Mononuclear cell (primary cell): Measurements from ENCODE around the gene HCFC1. TPM values are rescaled to one million over a fixed set of nuclear protein-coding genes. Genes with fewer than 3 reads are reported as not detected.

Source experiments
- H3K27me3 ChIP-seq: 2 replicates; pipeline ENCODE4 v1.6.0; 2011; ENCODE audit warnings: low read length, control low read depth; ENCODE audit not compliant: insufficient read depth
- H3K4me1 ChIP-seq: 2 replicates; pipeline ENCODE4 v1.5.1; 2011; ENCODE audit warnings: mild to moderate bottlenecking, low read length, control low read depth; ENCODE audit not compliant: insufficient read depth
- H3K4me3 ChIP-seq: 2 replicates; pipeline ENCODE4 v1.5.1; 2011; ENCODE audit warnings: mild to moderate bottlenecking, low read length, moderate library complexity
- H3K9me3 ChIP-seq: 2 replicates; pipeline ENCODE4 v1.5.1; 2011; ENCODE audit warnings: low read depth, mild to moderate bottlenecking, control low read depth, low read length
- total RNA-seq: library from RNA; depleted of rRNA; stranded (reverse); fragments of >200 nt; gene quantifications from one replicate; pipeline ENCODE4 v1.2.3, GENCODE V29; 2012

HCFC1 gene
- total RNA-seq: 26.4 TPM

GRCh38 chrX:153971450-153972367 lies at the start of gene HCFC1:
Gene HCFC1, minus strand, starts transcription at chrX:153971818. Its CDS starts 978 bp downstream, at chrX:153970840.
- no peaks in the 10 kb centered on the region for H3K27me3 ChIP-seq
- peaks cover 53% of the 10 kb centered on the region for H3K4me1 ChIP-seq
- no peaks in the 10 kb centered on the region for H3K9me3 ChIP-seq
- peak within 1 kb of the TSS; percentile 90 for H3K4me3 ChIP-seq

DNA sequence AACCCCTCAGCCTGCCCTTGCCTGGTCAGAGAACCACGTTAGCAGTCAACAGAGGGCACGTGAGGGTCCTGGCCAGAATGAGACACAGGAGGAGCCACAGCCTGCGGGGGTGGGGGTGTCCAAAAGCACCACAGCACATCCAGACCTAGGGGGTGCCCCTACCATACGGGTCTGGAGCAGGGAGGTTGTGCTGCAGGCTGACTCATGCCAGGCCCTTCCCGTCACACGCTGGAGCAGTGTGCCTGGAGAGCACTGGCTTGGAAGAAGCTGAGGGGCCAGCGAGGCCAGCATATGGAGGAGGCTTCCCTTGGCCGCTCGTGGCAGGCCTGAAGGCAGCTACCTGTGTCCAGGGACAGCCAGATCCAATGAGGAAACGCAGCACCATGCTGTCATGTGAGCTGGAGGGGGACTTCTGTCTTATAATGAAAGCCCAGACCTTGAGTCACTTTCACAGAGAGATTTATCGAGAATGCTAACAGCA lies 49.6 kb upstream of the HCFC1 start:
- Histone ChIP-seq H3K27me3 (no peaks in the 10 kb centered on the region), H3K9me3 (no peaks in the 10 kb centered on the region), H3K4me1 (peaks cover 27% of the 10 kb centered on the region), H3K4me3 (no peak overlapping the region)

DNA sequence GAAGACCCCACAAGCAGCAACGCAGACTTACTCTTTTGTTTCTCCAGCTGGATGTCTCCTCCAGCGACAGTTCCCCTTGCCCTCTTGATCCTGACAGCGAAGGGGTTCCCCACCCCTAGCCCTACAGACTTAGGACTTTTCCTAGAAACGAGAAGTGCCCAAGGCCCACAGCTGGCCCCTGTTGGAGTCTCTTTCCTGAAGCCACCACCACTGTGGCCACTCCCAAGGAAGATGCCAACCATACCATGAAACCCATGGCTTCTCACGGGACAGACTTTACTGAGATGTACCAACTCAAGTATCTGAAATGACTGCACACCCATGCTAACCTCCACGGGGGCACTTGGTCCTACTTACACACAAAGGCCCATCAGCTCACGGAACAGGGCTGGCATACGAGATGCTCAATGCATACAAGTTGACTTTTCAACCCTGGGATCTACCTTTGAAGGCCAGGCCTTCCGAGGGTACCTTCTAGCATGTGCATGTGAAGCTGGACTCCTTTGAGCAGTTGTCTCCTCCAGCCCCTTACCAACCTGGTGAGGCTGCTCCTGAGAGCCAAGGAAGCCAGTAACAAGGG lies 49.0 kb upstream of the HCFC1 start:
- H3K4me3 ChIP-seq: peak overlapping the region; percentile 46
- H3K4me1 ChIP-seq: peaks cover 27% of the 10 kb centered on the region
- no peaks in the 10 kb centered on the region for H3K27me3 ChIP-seq
- H3K9me3 ChIP-seq: no peaks in the 10 kb centered on the region

GRCh38 chrX:154019633-154020528 lies 48.3 kb upstream of the HCFC1 start, which contains the start of gene IRAK1:
Gene IRAK1, minus strand, starts transcription at chrX:154019902. Its CDS starts 90 bp downstream, at chrX:154019812.
- no peaks in the 10 kb centered on the region for H3K9me3 ChIP-seq
- peak within 1 kb of the TSS; percentile 48 for H3K4me3 ChIP-seq
- H3K4me1 ChIP-seq: peaks cover 27% of the 10 kb centered on the region
- H3K27me3 ChIP-seq: no peaks in the 10 kb centered on the region

DNA sequence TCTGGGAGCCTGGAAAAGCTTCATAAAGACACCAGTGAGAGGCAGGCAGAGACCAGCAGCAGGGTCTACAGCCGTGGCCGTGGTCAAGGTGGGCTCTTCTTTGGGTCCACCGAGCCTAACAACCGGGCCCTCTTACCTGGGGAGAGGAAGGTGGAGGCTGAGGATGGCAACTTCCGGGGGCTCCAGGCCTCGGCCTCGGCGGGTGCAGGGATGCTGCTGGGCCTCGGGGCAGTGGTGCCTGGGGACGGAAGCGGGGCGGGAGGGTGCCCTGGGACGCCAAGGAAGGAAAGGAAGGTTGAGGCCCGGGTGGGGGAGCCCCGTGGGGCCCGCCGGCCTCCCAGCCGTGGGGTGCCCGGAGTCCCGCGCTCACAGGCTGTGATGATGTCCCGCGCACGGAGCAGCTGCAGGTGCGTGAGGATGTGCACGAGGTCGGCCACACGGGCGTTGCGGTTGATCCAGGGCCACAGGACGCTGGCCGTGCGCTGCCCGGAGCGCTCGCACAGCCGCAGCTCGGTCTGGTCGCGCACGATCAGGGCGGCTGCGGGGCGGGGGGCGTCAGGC lies 47.5 kb upstream of the HCFC1 start:
- Histone ChIP-seq H3K4me1 (peaks cover 27% of the 10 kb centered on the region), H3K27me3 (no peaks in the 10 kb centered on the region), H3K9me3 (no peaks in the 10 kb centered on the region), H3K4me3 (peak overlapping the region; percentile 48)

GRCh38 chrX:154018518-154019060 lies 47.0 kb upstream of the HCFC1 start:
- Histone ChIP-seq H3K27me3 (no peaks in the 10 kb centered on the region), H3K4me3 (peak overlapping the region; percentile 48), H3K9me3 (no peaks in the 10 kb centered on the region), H3K4me1 (peaks cover 27% of the 10 kb centered on the region)

GRCh38 chrX:154017766-154018517 lies 46.3 kb upstream of the HCFC1 start:
- H3K9me3 ChIP-seq: no peaks in the 10 kb centered on the region
- H3K4me1 ChIP-seq: peaks cover 27% of the 10 kb centered on the region
- no peaks in the 10 kb centered on the region for H3K27me3 ChIP-seq
- no peak overlapping the region for H3K4me3 ChIP-seq

DNA sequence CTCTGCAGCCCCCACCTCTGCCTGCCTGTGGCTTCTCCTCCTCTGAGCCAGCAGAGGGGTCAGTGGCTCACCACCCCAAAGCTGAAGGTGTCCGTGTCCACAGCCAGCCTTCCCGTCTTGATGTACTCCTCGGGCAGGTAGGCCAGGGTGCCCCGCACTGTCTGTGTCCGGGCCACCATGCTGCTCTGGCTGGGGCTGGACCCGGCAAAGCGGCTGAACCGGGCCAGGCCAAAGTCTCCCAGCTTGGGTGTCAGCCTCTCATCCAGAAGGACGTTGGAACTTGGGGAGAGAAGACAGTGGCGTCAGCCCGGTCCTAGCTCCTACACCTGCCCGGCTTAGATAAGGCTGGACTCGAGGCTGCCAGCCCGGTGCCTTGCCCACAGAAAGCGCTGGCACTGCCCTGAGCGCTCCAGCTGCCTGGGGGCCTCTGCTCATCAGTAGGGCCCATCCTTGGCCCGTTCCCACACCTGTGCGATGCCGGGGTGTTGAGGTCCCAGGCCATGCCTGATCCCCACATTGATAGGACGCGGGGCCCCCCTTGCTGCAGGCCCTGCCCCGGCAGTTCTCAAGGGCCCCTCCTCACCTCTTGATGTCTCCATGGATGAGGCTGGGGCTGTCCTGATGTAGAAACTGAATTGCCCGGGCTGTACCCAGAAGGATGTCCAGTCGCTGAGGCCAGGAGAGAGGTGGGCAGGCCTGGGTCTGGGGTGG lies 44.9 kb upstream of the HCFC1 start:
- Histone ChIP-seq H3K9me3 (no peaks in the 10 kb centered on the region), H3K4me1 (peaks cover 30% of the 10 kb centered on the region), H3K4me3 (no peak overlapping the region), H3K27me3 (no peaks in the 10 kb centered on the region)

DNA sequence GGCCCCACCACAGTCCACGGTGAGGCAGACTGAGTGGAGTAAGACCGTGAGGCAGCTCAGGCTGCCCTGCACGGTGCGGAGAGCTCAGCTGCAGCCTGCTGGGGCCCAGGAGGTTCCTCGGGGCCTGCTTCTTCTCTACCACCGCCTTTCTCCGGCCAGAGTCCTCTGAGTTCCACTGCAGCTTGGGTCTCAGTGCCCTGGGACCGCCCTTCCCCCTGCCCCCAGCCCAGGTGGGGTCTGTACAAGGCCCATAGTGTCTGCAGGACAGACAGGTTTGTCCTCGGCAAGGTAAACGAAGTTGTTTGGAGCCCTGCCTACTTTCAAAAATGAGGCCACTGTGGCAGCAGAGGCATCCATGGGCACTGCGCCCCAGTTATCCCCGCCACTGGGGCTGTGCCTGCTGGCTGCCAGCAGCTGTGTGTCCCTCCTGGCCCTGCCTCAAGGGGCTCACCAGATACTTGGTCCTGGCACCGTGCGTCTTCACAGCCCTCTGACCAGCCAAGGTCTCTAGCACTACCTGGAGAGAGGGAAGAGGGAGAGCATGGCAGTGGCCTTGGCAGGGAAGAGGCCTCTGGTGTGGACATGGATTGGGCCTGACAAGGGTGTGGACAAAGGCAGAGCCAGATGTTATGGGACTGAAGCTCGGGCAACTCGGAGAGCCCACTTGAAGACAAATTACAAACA lies 44.1 kb upstream of the HCFC1 start:
- Histone ChIP-seq H3K4me1 (peaks cover 30% of the 10 kb centered on the region), H3K27me3 (no peaks in the 10 kb centered on the region), H3K9me3 (no peaks in the 10 kb centered on the region), H3K4me3 (no peak overlapping the region)

DNA sequence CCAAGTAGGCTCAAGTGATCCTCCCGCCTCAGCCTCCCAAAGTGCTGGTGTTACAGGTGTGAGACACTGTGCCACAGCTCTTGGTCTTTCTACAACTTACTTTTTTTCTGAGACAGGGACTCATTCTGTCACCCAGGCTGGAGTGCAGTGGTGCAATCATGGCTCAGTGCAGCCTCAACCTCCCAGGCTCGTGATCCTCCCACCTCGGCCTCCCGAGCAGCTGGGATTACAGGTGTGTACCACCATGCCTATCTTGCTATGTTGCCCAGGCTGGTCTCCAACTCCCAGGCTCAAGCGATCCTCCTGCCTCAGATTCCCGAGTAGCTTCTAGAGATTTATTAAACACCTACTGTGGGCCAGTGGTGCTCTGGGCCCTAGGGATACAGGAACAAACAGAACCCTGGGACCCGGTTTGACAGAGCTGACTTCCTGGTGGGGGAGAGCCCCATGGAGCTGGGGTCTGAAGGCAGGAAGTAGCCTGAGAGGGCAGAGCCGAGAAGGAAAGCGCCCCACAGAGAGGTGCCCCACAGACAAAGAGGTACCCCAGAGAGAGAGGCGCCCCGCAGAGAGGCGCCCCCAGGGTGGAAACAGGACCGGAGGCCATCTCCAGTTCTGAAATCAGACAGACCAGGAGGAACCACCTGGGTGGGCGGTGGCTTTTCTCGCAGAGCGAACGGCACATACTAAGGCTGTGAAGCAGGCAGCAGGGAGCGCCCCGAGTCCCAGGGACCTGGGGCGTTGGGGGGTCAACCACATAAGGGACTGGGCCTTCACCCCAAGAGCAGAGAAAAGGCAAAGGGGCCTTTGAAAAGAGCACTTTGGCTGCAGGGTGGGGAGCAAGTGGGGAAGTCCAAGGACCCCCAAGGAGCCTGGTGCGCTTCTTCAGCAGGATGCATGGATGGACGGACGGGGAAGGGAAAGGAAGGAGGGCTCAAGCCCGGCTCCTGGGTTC lies 43.1 kb upstream of the HCFC1 start:
- Histone ChIP-seq H3K27me3 (no peaks in the 10 kb centered on the region), H3K9me3 (no peaks in the 10 kb centered on the region), H3K4me3 (no peak overlapping the region), H3K4me1 (peaks cover 32% of the 10 kb centered on the region)

DNA sequence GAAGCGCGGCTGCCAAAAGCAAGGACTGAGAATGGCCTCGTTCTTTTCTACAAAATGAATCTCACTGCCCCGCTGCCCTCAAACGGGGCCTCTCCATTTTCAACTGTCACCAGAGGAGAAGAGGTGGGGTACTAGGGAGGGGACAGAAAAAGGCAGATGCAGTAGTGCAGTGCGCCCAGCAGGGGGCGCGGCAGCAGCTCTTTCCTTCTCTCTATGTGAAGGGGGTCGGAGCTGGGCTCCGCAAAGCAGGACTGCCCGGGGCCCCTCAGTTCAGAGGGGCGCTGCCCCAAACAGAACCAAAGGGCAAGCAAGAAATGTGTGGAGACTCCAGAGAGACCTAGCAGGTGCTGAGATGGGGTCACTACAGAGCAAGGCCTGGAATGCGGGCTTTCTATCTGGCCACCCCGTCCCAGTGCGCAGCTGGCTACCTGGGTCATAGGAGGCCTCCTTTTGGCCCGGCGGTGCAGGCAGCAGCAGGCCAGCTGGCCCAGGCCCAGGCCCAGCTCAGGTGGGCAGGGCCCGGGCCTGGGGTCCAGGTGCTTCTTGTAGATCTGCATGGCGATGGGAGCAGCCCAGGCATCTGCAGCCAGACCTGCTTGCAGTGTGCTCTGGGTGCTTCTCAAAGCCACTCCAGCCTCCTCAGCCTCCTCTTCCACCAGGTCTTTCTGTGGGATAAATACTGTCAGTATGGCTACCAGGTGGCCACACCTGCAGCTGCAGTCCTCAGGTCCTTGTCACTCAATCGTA lies 42.2 kb upstream of the HCFC1 start:
- H3K9me3 ChIP-seq: no peaks in the 10 kb centered on the region
- H3K4me3 ChIP-seq: no peak overlapping the region
- H3K27me3 ChIP-seq: no peaks in the 10 kb centered on the region
- H3K4me1 ChIP-seq: peaks cover 37% of the 10 kb centered on the region
